ENCODE data around the gene SLC15A3.
A peak's percentile ranks its signal among the peaks of the same experiment; 100 is the strongest.

The SLC15A3 gene

DNA sequence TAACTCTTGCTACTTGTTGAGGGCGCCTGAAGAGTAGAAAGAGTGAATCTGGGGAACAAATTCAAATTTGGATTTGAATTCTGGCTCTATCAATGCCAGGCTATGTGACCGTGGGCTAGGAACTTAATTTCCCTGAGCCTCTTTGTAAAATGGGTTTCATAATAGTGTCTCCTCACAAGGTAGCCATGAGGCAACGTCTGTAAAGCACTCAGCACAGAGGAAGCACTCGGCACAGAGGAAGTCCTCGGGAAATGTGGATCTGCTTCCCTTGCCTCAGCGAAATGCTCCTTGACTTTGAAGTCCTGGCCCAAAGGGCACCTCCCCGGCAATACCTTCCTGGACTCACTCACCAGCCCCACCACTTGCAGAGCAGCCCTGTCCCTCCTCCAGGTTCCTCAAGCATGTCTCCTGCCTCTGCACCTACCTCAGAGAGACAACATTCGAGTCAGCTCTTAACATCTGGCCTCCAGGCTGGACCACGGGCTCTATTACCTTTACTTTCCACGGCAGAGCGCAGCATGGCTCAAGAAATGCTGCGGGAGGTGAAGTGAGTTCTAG is 37.2 kb upstream of the SLC15A3 start:
- Histone ChIP-seq H2AFZ (ENCODE audit: low read depth, low read length) (no peak overlapping the region), H4K20me1 (ENCODE audit: insufficient read depth, low read length) (no peaks in the 10 kb centered on the region), H3K4me3 (ENCODE audit: low read length) (no peak overlapping the region), H3K27me3 (ENCODE audit: low read depth, low read length) (peaks cover 29% of the 10 kb centered on the region), H3K4me2 (ENCODE audit: low read length) (no peak overlapping the region), H3K36me3 (replicated peaks; ENCODE audit: low read depth, low read length) (no peaks in the 10 kb centered on the region), H3K4me1 (ENCODE audit: low read length) (peaks cover 9% of the 10 kb centered on the region), H3K9me3 (ENCODE audit: insufficient read depth, low read length) (no peaks in the 10 kb centered on the region), H3K79me2 (ENCODE audit: low read length) (no peaks in the 10 kb centered on the region), H3K27ac (ENCODE audit: low read length) (no peak overlapping the region), H3K9ac (ENCODE audit: low read length) (no peak overlapping the region)
- no peak for TF ChIP-seq EZH2phosphoT487 (IDR thresholded peaks at IDR 0.05; ENCODE audit: low read depth)
- TF ChIP-seq, protein P1, sequence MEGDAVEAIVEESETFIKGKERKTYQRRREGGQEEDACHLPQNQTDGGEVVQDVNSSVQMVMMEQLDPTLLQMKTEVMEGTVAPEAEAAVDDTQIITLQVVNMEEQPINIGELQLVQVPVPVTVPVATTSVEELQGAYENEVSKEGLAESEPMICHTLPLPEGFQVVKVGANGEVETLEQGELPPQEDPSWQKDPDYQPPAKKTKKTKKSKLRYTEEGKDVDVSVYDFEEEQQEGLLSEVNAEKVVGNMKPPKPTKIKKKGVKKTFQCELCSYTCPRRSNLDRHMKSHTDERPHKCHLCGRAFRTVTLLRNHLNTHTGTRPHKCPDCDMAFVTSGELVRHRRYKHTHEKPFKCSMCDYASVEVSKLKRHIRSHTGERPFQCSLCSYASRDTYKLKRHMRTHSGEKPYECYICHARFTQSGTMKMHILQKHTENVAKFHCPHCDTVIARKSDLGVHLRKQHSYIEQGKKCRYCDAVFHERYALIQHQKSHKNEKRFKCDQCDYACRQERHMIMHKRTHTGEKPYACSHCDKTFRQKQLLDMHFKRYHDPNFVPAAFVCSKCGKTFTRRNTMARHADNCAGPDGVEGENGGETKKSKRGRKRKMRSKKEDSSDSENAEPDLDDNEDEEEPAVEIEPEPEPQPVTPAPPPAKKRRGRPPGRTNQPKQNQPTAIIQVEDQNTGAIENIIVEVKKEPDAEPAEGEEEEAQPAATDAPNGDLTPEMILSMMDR (IDR thresholded peaks at IDR 0.05; ENCODE audit: low read depth, low read length), result no peak

DNA sequence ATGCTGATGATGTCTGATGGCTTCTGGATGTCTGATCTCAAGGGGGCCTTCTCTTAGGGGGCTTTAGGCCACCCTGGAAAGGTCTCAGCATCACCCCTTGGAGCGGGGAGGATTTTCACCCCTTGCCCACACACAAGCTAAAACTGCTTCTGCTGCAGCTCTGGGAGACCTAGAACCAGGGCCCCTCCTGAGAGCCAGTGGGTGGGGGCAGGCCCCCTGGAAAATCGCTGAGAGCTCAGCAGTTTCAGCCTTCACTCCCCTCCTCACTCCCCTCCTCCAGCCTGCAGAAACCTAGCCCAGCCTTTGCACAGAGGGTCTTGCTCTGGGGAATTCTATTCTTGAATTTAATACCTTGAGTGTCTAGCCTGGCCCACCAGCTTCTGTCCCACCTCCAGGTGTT is 36.7 kb upstream of the SLC15A3 start:
- peaks cover 31% of the 10 kb centered on the region for H3K27me3 ChIP-seq (ENCODE audit: low read depth, low read length)
- no peak overlapping the region for H3K4me3 ChIP-seq (ENCODE audit: low read length)
- no peaks in the 10 kb centered on the region for H3K36me3 ChIP-seq (replicated peaks; ENCODE audit: low read depth, low read length)
- no peaks in the 10 kb centered on the region for H3K79me2 ChIP-seq (ENCODE audit: low read length)
- no peak overlapping the region for H3K9ac ChIP-seq (ENCODE audit: low read length)
- TF ChIP-seq, protein P1 (IDR thresholded peaks at IDR 0.05; ENCODE audit: low read depth, low read length), result no peak
- TF ChIP-seq EZH2phosphoT487 (IDR thresholded peaks at IDR 0.05; ENCODE audit: low read depth), result no peak
- H3K9me3 ChIP-seq (ENCODE audit: insufficient read depth, low read length), result no peaks in the 10 kb centered on the region
- H3K27ac ChIP-seq (ENCODE audit: low read length), result no peak overlapping the region
- no peak overlapping the region for H3K4me2 ChIP-seq (ENCODE audit: low read length)
- peaks cover 9% of the 10 kb centered on the region for H3K4me1 ChIP-seq (ENCODE audit: low read length)
- no peaks in the 10 kb centered on the region for H4K20me1 ChIP-seq (ENCODE audit: insufficient read depth, low read length)
- H2AFZ ChIP-seq (ENCODE audit: low read depth, low read length), result no peak overlapping the region

DNA sequence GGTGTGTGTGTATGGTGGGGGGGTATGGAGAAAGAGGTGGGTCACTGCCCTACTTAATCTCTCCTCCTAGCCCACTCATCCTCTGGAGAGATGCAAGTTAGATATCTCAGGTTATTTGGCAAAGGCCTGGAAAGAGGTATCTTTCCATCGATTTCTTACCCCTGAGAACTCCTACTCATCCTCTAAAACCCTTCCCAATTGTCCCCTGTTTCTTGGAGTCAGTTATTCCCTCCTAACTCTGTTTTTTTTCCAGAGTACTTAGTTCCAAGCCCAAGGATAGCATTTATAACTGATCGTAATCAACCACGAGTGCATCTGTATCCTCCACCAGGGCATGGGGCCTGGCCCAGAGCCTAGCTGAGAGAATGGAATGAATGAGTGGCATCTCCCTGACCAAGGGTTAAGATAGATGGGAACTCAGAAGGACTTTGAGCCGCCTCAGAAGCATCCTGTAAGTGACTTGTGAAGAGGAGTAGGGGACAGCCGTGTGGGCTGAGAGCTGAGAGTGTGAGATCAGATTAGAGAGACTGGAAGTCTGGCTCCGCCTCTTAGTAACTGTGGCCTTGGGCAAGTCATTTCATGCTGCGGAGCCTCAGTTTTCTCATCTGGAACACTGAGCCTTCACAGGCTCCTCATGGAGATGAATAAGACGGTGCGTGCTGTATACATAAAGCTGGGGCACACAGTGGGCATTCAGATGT is 35.8 kb upstream of the SLC15A3 start:
- H3K79me2 ChIP-seq (ENCODE audit: low read length), result no peaks in the 10 kb centered on the region
- peaks cover 9% of the 10 kb centered on the region for H3K4me1 ChIP-seq (ENCODE audit: low read length)
- no peaks in the 10 kb centered on the region for H3K9me3 ChIP-seq (ENCODE audit: insufficient read depth, low read length)
- TF ChIP-seq, protein P1 (IDR thresholded peaks at IDR 0.05; ENCODE audit: low read depth, low read length), result no peak
- TF ChIP-seq EZH2phosphoT487 (IDR thresholded peaks at IDR 0.05; ENCODE audit: low read depth), result no peak
- H2AFZ ChIP-seq (ENCODE audit: low read depth, low read length), result no peak overlapping the region
- no peak overlapping the region for H3K4me2 ChIP-seq (ENCODE audit: low read length)
- no peak overlapping the region for H3K9ac ChIP-seq (ENCODE audit: low read length)
- no peak overlapping the region for H3K4me3 ChIP-seq (ENCODE audit: low read length)
- H3K27ac ChIP-seq (ENCODE audit: low read length), result no peak overlapping the region
- H3K27me3 ChIP-seq (ENCODE audit: low read depth, low read length), result peaks cover 28% of the 10 kb centered on the region
- no peaks in the 10 kb centered on the region for H3K36me3 ChIP-seq (replicated peaks; ENCODE audit: low read depth, low read length)
- H4K20me1 ChIP-seq (ENCODE audit: insufficient read depth, low read length), result no peaks in the 10 kb centered on the region

DNA sequence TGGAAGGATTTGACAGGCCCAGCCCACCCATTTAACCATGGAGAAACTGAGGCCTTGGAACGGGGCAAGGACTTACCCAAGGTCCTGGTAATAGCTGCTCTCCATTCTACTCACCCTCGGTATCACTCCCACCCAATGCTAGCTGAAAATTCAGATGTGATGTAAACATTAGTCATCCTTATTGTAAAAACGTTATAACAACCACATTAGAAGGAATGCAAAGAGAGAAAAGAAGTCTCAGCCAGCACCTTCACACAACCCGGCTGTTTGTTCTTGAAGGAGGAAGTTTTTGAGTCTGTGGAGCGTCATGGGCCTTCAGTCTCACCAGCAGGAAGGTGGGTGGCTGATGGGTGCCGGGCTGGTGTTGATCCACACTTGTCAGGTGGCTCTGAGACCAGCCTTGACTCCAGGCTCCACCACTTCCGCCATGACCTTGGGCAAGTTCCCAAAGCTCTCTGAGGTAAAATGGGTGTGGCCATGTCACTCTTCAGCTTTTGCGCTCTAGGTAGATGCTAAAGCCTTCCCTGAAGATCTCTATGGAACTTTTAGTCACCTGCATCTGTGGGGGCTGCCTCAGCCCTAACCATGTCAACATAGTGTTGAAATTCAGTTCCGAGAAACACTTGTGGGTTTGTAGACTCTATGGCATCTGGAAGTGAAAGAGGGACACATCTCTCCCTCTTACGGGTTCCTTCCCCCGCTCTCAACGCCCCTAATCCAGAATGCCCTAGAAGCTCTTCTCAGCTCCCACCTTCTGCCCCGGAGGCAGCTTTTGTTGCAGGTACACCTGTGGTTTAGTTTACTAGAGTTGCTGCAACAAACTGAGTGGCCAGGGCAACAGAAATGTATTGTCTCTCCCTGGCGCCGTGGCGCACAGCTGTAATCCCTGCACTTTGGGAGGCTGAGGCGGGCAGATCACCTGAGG is 34.3 kb upstream of the SLC15A3 start:
- Histone ChIP-seq H2AFZ (ENCODE audit: low read depth, low read length) (peak overlapping the region; percentile 96), H3K4me2 (ENCODE audit: low read length) (peak overlapping the region; percentile 18; the same call in 1 of the 2 replicates), H3K4me3 (ENCODE audit: low read length) (no peak overlapping the region), H3K36me3 (replicated peaks; ENCODE audit: low read depth, low read length) (no peaks in the 10 kb centered on the region), H3K27me3 (ENCODE audit: low read depth, low read length) (peaks cover 28% of the 10 kb centered on the region), H3K9ac (ENCODE audit: low read length) (no peak overlapping the region), H4K20me1 (ENCODE audit: insufficient read depth, low read length) (no peaks in the 10 kb centered on the region), H3K4me1 (ENCODE audit: low read length) (peaks cover 9% of the 10 kb centered on the region), H3K9me3 (ENCODE audit: insufficient read depth, low read length) (no peaks in the 10 kb centered on the region), H3K27ac (ENCODE audit: low read length) (no peak overlapping the region), H3K79me2 (ENCODE audit: low read length) (no peaks in the 10 kb centered on the region)
- no peak for TF ChIP-seq EZH2phosphoT487 (IDR thresholded peaks at IDR 0.05; ENCODE audit: low read depth)
- TF ChIP-seq, protein P1 (IDR thresholded peaks at IDR 0.05; ENCODE audit: low read depth, low read length), result no peak
